H9 (cell line): ENCODE results near the gene SWAP70. TPM values are rescaled to one million over a fixed set of nuclear protein-coding genes. Genes with fewer than 3 reads are reported as not detected.

Experiments
- DNase-seq: peaks from one replicate; pipeline ENCODE4 v3.0.0-alpha.2; 2017
- H2AFZ ChIP-seq: one replicate; pipeline ENCODE4 v1.6.1; 2013; ENCODE audit warnings: mild to moderate bottlenecking, low read length, control low read depth, moderate library complexity
- H2AK5ac ChIP-seq: 2 replicates; pipeline ENCODE4 v1.6.1; 2013; ENCODE audit warnings: low read length, control low read depth, mixed read lengths; ENCODE audit not compliant: insufficient read length
- H2BK120ac ChIP-seq: one replicate; pipeline ENCODE4 v1.6.1; 2013; ENCODE audit warnings: low read depth, mild to moderate bottlenecking, low read length, control low read depth, inconsistent platforms; ENCODE audit not compliant: poor library complexity, severe bottlenecking
- H2BK12ac ChIP-seq: 2 replicates; pipeline ENCODE4 v1.6.1; 2013; ENCODE audit warnings: low read length, control low read depth, mixed read lengths, low read depth; ENCODE audit not compliant: insufficient read length
- H2BK15ac ChIP-seq: 2 replicates; pipeline ENCODE4 v1.6.1; 2013; ENCODE audit warnings: low read depth, low read length, control low read depth
- H2BK20ac ChIP-seq: one replicate; pipeline ENCODE4 v1.6.1; 2013; ENCODE audit warnings: low read depth, mild to moderate bottlenecking, low read length, control low read depth, inconsistent platforms; ENCODE audit not compliant: poor library complexity, severe bottlenecking
- H2BK5ac ChIP-seq: 2 replicates; pipeline ENCODE4 v1.6.1; 2013; ENCODE audit warnings: low read length, control low read depth, mixed read lengths; ENCODE audit not compliant: insufficient read length
- H3K14ac ChIP-seq: 2 replicates; pipeline ENCODE4 v1.6.1; 2013; ENCODE audit warnings: low read length, control low read depth; ENCODE audit not compliant: insufficient read depth
- H3K18ac ChIP-seq: 2 replicates; pipeline ENCODE4 v1.6.1; 2013; ENCODE audit warnings: low read depth, mild to moderate bottlenecking, mixed read lengths, low read length, control low read depth; ENCODE audit not compliant: insufficient read length
- H3K23ac ChIP-seq: 2 replicates; pipeline ENCODE4 v1.6.1; 2013; ENCODE audit warnings: low read length, control low read depth, mixed read lengths, low read depth; ENCODE audit not compliant: insufficient read length
- H3K23me2 ChIP-seq: 2 replicates; pipeline ENCODE4 v1.6.1; 2013; ENCODE audit warnings: low read depth, mild to moderate bottlenecking, mixed read lengths, low read length, control low read depth; ENCODE audit not compliant: insufficient read length, poor library complexity, severe bottlenecking
- H3K27ac ChIP-seq: 2 replicates; pipeline ENCODE4 v1.5.1; 2013; ENCODE audit warnings: low read length, control low read depth, mixed read lengths, low read depth; ENCODE audit not compliant: insufficient read length
- H3K27me3 ChIP-seq: 2 replicates; pipeline ENCODE4 v1.6.1; 2013; ENCODE audit warnings: low read length, control low read depth, inconsistent platforms; ENCODE audit not compliant: insufficient read depth
- H3K4ac ChIP-seq: 2 replicates; pipeline ENCODE4 v1.6.1; 2013; ENCODE audit warnings: low read depth, mild to moderate bottlenecking, control low read depth, inconsistent platforms, low read length, moderate library complexity
- H3K4me1 ChIP-seq: 2 replicates; pipeline ENCODE4 v1.6.1; 2013; ENCODE audit warnings: low read length, control low read depth, inconsistent platforms; ENCODE audit not compliant: insufficient read depth
- H3K4me2 ChIP-seq: 2 replicates; pipeline ENCODE4 v1.6.1; 2013; ENCODE audit warnings: low read length, control low read depth, mixed read lengths; ENCODE audit not compliant: insufficient read length, insufficient read depth
- H3K56ac ChIP-seq: 2 replicates; pipeline ENCODE4 v1.6.1; 2013; ENCODE audit warnings: low read depth, mild to moderate bottlenecking, mixed read lengths, low read length, control low read depth; ENCODE audit not compliant: insufficient read length
- H3K79me1 ChIP-seq: 2 replicates; pipeline ENCODE4 v1.6.1; 2013; ENCODE audit warnings: low read depth, mild to moderate bottlenecking, moderate library complexity, low read length, control low read depth, inconsistent platforms; ENCODE audit not compliant: insufficient read depth, poor library complexity, severe bottlenecking
- H3K79me2 ChIP-seq: 2 replicates; pipeline ENCODE4 v1.6.1; 2013; ENCODE audit warnings: low read length, control low read depth, inconsistent platforms; ENCODE audit not compliant: insufficient read depth
- H3K9ac ChIP-seq: 2 replicates; pipeline ENCODE4 v1.6.1; 2013; ENCODE audit warnings: low read length, control low read depth, mixed read lengths; ENCODE audit not compliant: insufficient read length; ENCODE audit errors: extremely low read depth
- H3K9me3 ChIP-seq: one replicate; pipeline ENCODE4 v1.6.1; 2013; ENCODE audit warnings: low read depth, low read length, inconsistent platforms; ENCODE audit not compliant: control insufficient read depth
- H3T11ph ChIP-seq: one replicate; pipeline ENCODE4 v1.6.1; 2013; ENCODE audit warnings: mild to moderate bottlenecking, low read length, control low read depth, inconsistent platforms
- H4K20me1 ChIP-seq: one replicate; pipeline ENCODE4 v1.6.1; 2013; ENCODE audit not compliant: control insufficient read depth, insufficient read length, insufficient read depth
- H4K5ac ChIP-seq: 2 replicates; pipeline ENCODE4 v1.6.1; 2013; ENCODE audit warnings: low read depth, mild to moderate bottlenecking, mixed read lengths, low read length, control low read depth; ENCODE audit not compliant: insufficient read length
- H4K8ac ChIP-seq: replicated peaks from 2 replicates; pipeline ENCODE4 v1.6.1; 2013; ENCODE audit warnings: low read length, control low read depth, mixed read lengths, low read depth; ENCODE audit not compliant: insufficient read length
- H4K91ac ChIP-seq: 2 replicates; pipeline ENCODE4 v1.6.1; 2013; ENCODE audit warnings: low read depth, mild to moderate bottlenecking, moderate library complexity, mixed read lengths, low read length, control low read depth; ENCODE audit not compliant: insufficient read length
- H3K27ac Mint-ChIP-seq, 3 experiments: 2 replicates in 2 of 3; 3 replicates in 1 of 3; pipeline ENCODE4 v1.8.0; 2020 to 2021; ENCODE audit warnings: mixed read lengths in 3 of 3, mild to moderate bottlenecking in 1 of 3, moderate library complexity in 1 of 3
- H3K27me3 Mint-ChIP-seq: 2 replicates; pipeline ENCODE4 v1.8.0; 2021; ENCODE audit warnings: low read depth, mild to moderate bottlenecking, moderate library complexity, mixed read lengths
- H3K36me3 Mint-ChIP-seq, 3 experiments: 2 replicates in 2 of 3; 3 replicates in 1 of 3; pipeline ENCODE4 v1.8.0; 2020 to 2021; ENCODE audit warnings: low read depth in 3 of 3, mixed read lengths in 3 of 3; ENCODE audit not compliant: insufficient read depth in 1 of 3
- H3K4me1 Mint-ChIP-seq, 2 experiments: 2 replicates each; pipeline ENCODE4 v1.8.0; 2020; ENCODE audit warnings: mixed read lengths in 2 of 2
- H3K4me3 Mint-ChIP-seq, 2 experiments: 2 replicates in 1 of 2; 3 replicates in 1 of 2; pipeline ENCODE4 v1.8.0; 2020 to 2021; ENCODE audit warnings: mild to moderate bottlenecking in 2 of 2, mixed read lengths in 2 of 2, moderate library complexity in 1 of 2
- H3K9me3 Mint-ChIP-seq, 2 experiments: 2 replicates in 1 of 2; 3 replicates in 1 of 2; pipeline ENCODE4 v1.8.0; 2020; ENCODE audit warnings: mild to moderate bottlenecking in 2 of 2, mixed read lengths in 2 of 2, moderate library complexity in 1 of 2
- CTCF ChIP-seq: fragments of 200-600 bp; sonication (generic); conservative IDR thresholded peaks from 3 replicates; pipeline ENCODE4 v1.8.0; 2021; ENCODE audit warnings: antibody characterized with exemption, mild to moderate bottlenecking
- WGBS: extraction: QIAGEN DNeasy Blood & Tissue Kit; methylation state at CpG from one replicate; pipeline ENCODE4 v1.1.7; 2013; ENCODE audit warnings: missing lambda C conversion rate, low lambda C conversion rate, mixed read lengths; ENCODE audit not compliant: insufficient read length; ENCODE audit errors: extremely low coverage; 5-methylcytosine and 5-hydroxymethylcytosine counted together
- total RNA-seq: library from RNA; stranded (reverse); gene quantifications from 2 replicates; pipeline ENCODE4 v1.2.1, GENCODE V29; 2021

The SWAP70 gene
- total RNA-seq, 1 experiment from 2014 or later: 34.4 TPM

GRCh38 chr11:9771071-9771511 lies 107.2 kb downstream of the SWAP70 start:
- H3K9me3 ChIP-seq: no peaks in the 10 kb centered on the region
- no peak overlapping the region for H3K4me2 ChIP-seq
- H3K9ac ChIP-seq: no peak overlapping the region
- H3K56ac ChIP-seq: no peak overlapping the region
- no peak overlapping the region for H3T11ph ChIP-seq
- no peaks in the 10 kb centered on the region for H3K9me3 Mint-ChIP-seq
- H3K36me3 Mint-ChIP-seq: peaks cover 0 to 5% (median 2%) of the 10 kb centered on the region in 3 experiments; a peak in 2 of 7 replicates
- no peak overlapping the region for H2AK5ac ChIP-seq
- H3K27ac ChIP-seq: no peak overlapping the region
- no peak overlapping the region for H2BK12ac ChIP-seq
- no peak overlapping the region for H2BK15ac ChIP-seq
- no peaks in the 10 kb centered on the region for H3K79me2 ChIP-seq
- no peaks in the 10 kb centered on the region for H3K79me1 ChIP-seq
- no peak overlapping the region for H3K4ac ChIP-seq
- H2BK120ac ChIP-seq: no peak overlapping the region
- WGBS: no CpG with 5 or more reads among the region's 1 CpG
- no peak overlapping the region for H4K8ac ChIP-seq
- no peak overlapping the region for H3K4me3 Mint-ChIP-seq
- no peak overlapping the region for H3K23ac ChIP-seq
- H4K5ac ChIP-seq: no peak overlapping the region
- H2AFZ ChIP-seq: no peak overlapping the region
- no peak for TF ChIP-seq CTCF
- H3K27me3 Mint-ChIP-seq: no peaks in the 10 kb centered on the region
- H2BK5ac ChIP-seq: no peak overlapping the region
- H3K18ac ChIP-seq: no peak overlapping the region
- H4K91ac ChIP-seq: no peak overlapping the region
- no peak for DNase-seq
- no peaks in the 10 kb centered on the region for H3K27me3 ChIP-seq
- H4K20me1 ChIP-seq: no peaks in the 10 kb centered on the region
- H3K23me2 ChIP-seq: no peaks in the 10 kb centered on the region
- no peak overlapping the region for H2BK20ac ChIP-seq
- peaks cover 4% of the 10 kb centered on the region; the same call in 1 of the 2 replicates for H3K4me1 ChIP-seq
- peaks cover 22 to 23% of the 10 kb centered on the region in 2 experiments for H3K4me1 Mint-ChIP-seq
- H3K27ac Mint-ChIP-seq: no peak overlapping the region
- no peak overlapping the region for H3K14ac ChIP-seq
